DMS53 treated with DMSO at 0.1 percent for 48 hours (cell line): Measurements from ENCODE around the gene CORO6.

Source experiments
- DNase-seq: peaks from one replicate; lab custom pipeline; 2025; ENCODE audit not compliant: unreplicated experiment; lab: John Stamatoyannopoulos, UW

Gene CORO6

DNA sequence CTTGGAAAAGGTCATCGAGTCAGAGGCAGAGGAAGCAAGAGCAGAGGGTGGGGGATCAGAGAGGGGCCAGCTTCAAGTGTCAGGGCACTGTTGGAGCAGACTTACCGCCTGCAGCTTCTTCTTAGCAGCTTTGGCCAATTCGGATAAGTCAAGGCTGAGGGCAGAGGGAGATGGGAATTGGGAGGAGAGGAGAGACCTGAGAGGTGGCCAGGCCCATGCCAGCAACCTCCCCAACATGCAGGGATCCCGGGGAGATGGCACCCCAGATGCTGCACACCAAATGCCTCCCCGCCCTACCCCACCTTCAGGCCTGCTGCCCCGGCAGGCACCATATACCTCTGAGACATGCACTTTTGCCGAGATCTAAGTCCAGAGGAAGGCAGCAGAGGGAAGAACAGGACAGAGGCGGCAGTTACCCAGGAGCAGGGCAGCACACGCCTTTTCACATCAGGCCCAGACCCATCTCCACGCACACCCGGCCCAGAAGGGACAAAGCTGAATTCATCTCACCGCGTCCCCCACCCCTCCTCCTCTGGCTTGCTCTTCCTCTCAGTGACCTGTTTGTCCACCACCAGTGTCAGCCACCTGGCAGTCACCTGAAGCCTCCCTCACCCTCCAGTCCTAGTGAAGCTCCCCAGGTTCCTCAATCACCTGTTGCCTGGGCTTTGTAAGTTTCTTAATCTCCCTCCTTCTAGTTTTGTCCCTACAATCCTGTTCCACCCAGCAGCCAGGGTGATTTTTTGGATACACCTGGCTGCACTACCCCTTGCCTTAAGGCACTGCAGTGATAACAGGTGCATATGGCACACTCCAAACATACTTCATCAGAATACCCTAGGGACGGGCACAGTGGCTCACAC lies 43.9 kb downstream of the CORO6 start:
- no peak for DNase-seq

DNA sequence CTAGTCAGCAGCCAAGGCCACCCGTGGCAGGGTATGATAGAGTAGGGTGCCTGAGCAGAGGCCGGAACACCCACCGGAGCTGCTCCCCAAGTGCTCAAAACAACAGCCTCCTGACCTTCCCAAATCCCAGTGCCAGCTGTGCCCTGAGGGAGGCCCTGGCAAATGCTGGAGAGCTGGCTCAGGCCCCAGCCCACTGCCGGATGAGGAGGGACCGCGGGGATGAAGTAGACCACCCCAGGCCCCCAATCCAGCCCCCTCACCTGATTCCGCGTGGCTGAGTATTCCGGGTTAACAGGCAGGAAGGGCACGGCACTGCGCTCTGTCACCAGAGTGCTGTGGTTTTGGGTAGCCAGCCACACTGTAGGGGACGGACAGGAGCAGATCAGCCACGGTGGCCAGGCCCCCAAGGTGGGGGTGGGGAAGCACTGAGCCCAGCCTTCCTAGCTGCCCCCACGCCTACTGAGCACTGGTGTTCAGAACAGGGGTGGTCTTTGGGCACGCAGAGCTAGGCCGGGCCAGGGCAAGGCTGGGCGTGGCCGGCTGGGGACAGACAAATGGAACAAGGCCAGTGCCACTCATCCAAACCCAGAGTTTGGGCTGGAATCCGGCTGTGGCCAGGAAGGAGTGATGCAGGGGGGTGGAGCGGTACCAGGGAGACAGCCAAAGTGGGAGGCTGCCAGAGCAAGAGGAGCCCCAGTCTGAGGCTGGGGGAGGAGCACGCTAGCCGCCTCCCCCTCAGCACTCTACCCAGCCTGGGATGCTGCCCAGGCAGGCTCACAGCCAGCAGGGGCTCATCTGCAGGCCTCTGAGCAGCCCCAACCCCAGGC lies 45.1 kb downstream of the CORO6 start:
- DNase-seq: no peak

DNA sequence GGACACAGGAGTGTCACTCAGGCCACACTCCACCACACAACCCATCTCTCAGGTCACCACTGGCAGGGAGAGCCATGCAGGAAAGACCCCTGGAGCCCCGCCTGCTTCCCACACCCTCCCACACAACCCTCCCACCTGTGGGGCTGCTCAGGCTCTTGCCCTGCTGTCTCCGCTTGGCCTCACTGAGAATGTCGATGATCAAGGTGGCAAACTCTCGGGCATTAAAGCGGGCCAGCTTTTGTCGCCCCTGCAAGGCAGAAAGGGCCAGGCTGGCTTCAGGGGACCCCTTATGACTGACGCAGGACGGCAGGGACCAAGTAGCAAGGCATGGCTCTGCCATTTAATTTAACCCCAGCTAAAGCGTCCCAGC lies 45.7 kb downstream of the CORO6 start:
- DNase-seq: no peak

DNA sequence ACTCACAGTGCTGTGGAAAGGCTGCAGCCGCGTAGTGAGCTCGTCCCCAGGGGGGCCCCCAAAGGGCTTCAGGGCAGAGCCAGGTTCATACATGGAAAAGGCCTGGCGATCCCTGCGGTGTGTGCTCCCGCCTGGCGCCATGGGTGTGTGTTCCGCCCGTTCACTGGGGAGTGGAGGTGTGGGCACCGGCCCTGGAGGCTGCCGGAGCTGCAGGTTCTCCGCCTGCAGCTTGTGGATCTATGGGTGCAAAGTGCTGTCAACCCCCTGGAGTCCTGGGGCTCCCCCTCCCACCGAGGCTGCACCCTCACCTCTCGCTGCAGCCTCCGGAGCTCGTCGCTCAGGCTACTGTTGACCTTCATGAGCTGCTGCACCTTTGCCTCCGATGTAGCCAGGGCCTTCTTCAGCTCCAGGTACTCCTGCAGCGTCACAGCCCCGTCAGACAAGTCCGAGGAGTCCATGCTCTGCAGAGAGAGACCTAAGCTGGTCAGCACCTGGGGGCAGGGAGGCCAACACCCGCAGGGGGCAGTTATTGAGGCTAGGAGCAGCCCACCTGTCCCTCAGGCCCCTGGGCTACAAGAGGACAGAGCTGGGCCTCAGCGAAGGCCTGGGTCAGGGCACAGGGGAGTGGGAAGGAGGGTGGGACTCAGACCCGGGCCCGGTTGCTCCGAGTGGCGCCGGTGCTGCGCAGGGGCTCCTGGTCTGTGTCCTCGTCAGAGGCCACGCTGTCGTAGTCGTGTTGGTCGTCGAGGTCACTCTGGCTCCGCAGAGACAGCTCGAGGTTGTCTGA lies 46.3 kb downstream of the CORO6 start:
- no peak for DNase-seq

DNA sequence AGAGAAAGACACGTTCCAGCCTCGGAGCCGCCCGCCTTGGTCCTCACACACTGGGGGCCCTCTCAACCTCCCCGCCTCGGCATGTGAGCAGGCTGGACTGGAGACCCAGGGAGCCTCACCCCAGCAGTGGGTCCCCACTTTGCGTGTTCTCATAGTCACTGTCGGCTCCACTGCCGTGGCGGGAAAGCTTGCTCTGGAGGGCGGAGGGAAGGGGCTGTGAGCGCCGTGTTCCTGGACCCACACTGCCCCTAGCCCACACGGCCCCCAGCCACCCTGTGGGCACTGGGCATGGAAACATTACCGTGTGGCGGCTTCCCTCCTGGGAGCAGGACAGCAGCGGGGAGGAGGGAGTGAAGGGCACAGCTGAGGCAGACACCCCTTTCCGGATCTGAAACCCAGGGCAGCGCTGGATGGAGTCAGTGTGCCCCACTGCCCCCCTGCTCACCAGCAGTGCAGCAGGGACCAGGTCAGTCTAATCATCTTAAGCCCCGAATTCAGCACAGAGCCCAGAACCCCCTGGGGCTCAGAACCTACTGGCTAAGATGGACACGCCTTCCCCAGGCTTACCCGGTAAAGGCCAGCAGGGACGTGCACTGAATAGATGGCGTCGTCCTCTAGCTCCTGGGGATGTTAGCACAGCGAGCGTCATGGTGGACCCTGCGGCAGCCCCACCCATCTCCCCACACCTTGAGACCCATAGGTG lies 47.0 kb downstream of the CORO6 start:
- no peak for DNase-seq

DNA sequence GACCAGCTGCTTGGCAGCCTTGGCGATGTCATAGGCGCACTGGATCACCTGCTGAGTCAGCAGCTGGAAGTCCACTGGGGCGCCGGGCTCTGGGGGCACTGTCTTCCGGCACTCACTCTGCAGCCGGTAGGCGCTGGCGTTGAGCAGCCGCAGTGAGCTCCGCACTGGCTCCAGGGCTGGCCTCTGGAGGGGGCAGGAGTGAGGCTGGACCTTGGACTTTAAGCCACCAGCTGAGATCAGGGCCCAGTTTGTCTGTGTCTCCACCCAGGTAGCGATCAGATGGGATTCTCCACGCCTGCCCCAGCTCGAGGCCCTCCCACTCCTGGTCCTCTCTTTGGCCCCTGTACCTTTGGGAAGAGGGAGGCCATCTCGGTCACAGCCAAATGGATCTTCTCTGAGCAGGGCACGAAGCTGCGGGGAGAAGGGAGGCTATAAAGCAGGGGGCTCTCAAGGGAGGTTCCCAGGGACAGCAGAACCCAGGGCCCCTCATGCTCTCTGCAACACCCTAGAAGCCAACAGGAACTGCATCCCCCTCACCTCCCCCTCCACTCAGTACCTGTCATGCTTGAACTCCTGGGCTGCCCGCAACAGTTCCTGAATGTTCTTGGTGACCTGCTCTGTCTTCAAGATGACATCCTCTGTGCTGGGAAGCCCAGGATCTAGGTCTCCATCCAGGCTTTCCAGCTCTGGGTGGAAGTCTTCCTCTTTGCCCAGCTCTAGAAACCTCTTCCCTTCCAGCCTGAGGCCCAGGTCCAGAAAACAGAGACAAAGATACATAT lies 47.8 kb downstream of the CORO6 start:
- peak; percentile 19 for DNase-seq

DNA sequence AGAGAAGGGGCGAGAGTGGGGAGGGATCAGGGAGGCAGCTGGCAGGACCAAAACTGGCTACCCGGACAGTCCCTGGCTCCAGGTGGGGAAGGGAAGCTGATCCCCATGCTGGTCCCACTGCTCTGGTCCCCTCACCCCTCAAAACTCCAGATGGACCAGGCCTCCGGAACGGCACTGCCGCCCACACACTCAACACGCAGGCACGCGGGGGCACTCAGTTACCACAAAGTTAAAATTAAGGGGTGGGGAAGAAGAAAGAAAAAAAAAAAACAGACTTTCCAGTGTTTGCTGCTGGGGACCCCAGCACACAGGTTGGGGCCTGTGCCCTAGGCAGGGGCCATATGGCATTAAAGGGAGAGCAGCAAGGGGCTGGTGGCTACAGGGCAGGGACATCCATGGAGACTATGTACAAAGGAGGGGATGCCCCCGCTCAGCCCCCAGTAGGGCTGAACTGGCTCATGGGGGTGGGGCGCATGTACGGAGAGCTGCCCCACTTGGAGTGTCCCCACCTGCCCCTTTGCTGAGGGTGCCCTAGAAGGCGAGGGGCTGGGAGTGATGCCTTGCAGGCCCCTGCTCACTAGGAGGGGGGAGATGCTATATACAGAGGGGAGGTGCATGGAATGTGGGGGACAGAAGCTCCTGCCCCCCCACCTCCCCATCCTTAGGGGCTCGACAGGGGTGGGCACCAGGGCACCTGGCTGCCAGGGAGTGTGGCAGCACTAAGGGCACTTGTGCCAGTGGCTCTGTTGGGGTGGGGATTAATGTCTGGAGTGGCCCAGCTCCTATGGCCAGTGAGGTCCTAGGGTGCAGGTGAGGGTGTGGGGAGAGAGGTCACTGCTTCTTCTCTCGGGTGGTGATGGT lies 48.6 kb downstream of the CORO6 start:
- DNase-seq: no peak

DNA sequence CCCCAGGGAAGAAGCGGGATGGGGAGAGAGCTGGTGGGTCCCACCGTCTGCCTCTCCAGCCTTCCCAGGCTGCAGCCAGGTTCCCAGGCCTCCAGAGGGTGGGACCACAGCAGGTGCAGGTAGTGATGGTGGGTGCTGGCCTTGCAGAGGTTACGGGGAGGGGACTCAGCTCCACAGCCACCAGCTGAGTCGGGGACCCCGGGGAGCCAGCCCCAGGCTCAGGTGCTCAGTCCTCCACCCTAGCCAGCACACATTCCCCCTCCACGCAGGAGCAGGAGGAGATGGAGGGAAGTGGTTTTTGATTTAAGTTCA lies 49.2 kb downstream of the CORO6 start:
- no peak for DNase-seq

DNA sequence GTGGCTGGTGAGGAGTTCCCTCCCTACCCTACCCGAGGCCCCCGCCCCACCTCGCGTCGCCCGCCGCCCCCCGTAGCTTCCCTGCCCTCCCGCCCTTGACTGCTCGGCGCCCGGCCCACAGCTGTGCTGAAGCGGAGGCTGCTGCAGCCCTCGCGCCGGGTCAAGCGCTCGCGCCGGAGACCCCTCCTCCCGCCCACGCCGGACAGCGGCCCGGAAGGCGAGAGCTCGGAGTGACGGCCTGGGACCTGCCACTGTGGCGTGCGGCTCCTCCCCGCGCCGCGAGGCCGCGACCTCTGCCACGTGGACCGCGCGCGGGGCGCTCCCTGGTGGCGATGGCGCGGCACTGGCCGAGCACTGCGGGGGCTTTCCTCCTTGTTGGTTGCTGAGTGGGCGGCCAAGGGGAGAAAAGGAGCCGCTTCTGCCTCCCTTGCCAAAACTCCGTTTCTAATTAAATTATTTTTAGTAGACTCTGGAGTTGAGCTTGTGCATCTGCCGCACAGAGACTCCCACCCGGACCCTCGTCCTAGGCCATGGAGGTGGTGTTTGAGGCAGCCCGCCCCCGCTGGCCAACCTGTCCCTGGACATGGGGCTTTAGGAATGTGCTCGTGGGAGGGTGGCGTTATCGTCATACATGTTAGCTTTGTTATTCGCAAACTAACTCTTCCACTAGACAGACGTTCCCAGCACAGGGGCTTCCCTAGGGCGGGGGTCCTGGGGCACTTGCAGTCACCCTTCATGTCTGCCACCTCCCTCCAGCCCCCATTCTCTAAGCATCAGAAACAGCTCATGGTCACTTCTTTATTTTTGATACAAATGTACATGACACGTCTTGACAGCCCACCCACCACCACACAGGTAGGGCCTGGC lies 49.8 kb downstream of the CORO6 start:
- no peak for DNase-seq

DNA sequence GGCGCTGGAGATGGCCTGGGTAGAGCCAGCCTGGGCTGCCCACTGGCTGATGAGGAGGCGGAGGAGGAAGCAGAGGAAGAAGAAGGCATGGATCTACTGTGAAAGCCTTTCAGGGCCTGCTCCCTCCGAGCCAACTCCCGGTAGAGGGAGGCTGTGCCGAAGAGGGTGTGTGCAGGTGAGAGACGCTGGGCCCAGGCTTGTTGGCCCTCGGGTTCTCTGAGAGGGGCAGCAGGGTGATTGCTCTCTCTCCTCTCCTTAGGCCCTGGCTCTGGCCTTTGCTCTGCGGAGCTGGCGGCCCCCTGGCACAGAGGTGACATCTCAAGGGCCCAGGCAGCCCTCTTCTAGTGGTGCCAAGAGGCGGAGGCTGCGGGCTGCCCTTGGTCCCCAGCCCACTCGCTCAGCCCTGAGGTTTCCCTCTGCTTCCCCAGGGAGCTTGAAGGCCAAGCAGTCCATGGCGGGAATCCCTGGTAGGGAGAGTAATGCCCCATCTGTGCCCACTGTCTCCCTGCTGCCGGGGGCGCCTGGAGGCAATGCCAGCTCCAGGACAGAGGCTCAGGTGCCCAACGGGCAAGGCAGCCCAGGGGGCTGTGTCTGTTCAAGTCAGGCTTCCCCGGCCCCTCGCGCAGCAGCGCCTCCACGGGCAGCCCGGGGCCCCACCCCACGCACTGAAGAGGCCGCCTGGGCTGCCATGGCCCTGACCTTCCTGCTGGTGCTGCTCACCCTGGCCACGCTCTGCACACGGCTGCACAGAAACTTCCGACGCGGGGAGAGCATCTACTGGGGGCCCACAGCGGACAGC lies 50.6 kb downstream of the CORO6 start:
- DNase-seq: no peak

DNA sequence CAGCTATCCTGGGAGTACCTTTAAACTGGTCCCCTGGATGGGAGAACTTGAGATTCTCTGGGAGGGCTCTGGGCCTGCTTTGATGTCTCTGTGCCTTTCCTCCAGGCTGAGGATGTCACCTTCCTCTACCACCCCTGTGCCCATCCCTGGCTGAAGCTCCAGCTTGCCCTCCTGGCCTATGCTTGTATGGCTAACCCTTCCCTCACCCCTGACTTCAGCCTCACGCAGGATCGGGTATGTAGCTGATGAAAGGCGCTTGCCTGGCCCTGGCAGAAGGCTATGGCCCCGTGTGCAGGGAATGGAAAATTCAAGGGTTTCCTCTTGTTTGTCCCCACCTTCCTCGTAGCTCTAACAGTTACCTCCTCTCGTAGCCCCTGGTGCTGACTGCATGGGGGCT lies 51.2 kb downstream of the CORO6 start:
- no peak for DNase-seq

DNA sequence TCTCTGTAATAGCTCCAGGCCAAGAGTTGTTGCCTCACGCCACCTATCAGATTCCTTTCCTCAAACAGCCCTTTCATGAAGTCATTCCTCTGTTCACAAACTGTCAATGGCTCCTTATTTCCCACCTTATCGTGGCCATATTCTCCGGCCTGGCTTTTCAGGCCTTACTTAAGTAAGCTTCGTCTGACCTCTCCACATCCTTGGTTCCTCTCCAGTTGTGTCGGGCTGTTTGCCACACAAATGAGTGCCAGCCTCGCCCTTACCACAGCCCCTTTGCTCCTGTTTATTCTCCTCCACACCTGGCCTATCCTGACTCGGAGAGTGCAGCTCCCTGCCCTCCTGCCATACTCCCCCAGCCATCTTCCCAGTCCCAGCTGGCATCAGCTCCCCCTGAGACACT lies 52.2 kb downstream of the CORO6 start:
- DNase-seq: no peak

DNA sequence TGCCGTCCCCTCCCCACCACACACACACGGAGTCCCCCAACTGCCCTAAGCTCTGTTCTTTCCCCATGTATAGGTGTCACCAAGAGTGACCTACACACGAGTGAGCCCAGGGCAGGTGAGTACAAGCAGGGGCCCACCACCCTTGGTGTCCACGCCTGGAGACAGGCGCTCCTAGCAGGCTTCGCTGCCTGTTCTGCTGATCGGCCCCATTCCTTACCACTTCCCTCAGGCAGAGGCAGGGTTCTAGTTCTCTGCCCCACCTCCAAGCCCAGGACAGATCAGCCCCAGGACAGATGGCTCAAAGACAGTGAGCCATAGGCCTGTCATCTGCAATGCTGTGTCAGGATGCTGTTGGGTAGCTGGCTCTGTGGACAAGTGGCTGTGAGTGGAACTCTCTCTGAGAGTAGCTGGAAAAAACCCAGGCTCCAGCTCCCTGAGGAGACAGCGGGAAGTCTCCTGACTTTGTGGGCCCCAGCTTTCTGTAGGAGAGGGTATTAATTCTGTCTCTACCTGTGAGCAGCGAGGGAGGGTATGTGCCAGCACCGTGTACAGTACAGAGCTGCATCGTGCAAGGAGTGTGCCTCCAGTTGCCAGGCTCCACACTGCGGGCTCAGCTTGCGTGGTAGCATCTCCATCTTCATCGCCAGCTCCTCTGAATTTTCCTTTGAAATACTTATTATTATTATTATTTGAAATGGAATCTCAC lies 53.3 kb downstream of the CORO6 start:
- no peak for DNase-seq

DNA sequence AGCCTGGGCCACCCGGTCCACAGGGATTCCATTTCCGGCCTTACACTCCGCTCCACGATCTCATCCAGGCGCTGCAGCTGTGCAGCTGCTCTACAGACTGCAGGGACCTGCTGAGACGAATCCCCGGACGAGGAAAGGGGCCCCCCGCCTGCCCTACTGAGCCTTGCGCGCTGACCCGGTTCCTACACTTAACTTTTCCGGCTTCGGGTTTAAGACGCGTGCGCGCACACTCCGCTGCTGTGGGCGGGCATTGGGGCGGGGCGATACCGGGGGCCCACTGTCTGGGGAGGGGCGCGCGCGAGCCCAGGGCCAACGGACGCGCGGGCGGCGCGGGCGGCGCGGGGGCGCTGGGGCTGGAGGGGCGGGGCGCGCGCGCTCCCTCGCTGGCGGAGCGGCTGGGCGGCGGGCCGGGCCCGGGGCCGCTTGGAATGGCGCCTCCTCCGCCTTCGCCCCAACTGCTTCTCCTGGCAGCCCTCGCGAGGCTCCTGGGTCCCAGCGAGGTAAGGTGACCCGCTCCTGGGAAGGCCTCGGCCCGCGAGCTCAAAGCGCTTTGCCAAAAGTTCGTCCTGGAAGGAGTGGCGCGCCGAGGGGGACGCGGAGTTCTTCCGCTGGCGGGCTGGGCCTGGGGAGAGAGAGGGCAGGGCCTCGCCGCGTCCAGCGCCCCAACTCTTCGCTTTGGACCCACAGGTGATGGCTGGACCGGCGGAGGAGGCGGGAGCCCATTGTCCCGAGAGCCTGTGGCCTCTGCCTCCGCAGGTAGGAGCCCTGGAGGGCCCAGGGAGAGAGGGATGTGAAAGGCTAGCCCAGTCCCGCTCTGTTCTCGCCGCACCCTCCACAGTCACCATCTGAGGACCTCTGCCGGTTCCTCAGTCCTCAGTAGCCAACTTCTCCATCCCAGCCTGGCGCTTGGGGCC lies 54.1 kb downstream of the CORO6 start, which contains the start of gene TP53I13:
Gene TP53I13 (plus strand): TSS at position 371 of the 914 bp plus-strand sequence. CDS start 58 bp downstream, at position 429.
- DNase-seq: peak; percentile 68

DNA sequence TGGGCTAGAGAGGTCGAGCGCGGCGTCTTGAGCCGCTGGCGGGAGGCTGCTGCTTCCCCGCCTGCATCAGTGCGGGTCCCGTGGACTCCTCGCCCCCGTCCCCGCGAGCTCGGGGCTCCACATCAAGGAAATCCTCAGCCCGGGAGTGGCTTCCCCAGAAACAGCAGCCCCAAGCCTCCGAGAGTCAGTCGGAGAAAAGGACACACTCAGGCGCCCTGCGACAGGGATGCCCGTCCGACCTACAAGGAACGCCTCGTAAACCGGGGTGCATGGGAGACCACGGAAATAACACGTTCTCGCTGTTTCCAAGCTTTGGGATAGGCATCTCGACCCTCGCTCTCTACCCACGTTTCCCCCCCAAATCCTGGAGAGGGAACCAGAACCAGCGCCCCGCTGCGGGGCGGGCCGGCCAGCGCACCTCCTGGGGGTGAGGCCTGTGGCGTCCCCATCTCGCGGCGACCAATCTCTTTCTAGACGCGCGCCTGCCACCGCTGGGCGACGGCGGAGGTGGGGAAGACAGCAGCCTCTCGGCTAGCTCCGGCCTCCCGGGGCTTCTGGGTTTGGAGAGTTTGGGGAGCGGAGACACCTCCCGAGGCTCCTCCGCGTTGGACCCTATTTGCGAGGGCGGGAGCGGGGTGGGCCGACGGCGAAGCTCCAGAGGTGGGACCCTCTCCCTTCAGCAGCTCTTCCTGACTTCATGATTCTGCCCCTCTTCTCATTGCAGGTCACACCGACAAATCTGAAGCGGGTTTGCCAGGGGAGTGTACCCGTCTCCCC lies 55.0 kb downstream of the CORO6 start:
- no peak for DNase-seq
